Sigmoid colon (tissue), 7 donors: ENCODE results near the gene SALL4. TPM values are rescaled to one million over a fixed set of nuclear protein-coding genes. Genes with fewer than 3 reads are reported as not detected.

Source experiments
- DNase-seq: peaks from one replicate; pipeline ENCODE4 v3.0.0-alpha.2; 2019
- H3K27ac ChIP-seq, 4 donors: fragments of 200-600 bp; sonication (generic); one replicate each; pipeline ENCODE4 v1.5.1; 2016 to 2019; ENCODE audit warnings: mild to moderate bottlenecking in 1 of 4
- H3K27me3 ChIP-seq, 3 donors: fragments of 200-600 bp; sonication (generic); one replicate each; pipeline ENCODE4 v1.5.1; 2019; ENCODE audit warnings: mild to moderate bottlenecking in 1 of 3
- H3K36me3 ChIP-seq, 4 donors: fragments of 200-600 bp; sonication (generic); one replicate each; pipeline ENCODE4 v1.5.1; 2016 to 2019
- H3K4me1 ChIP-seq, 4 donors: fragments of 200-600 bp; sonication (generic); one replicate each; pipeline ENCODE4 v1.5.1; 2017 to 2019
- H3K4me3 ChIP-seq, 4 donors: fragments of 200-600 bp; sonication (generic); one replicate each; pipeline ENCODE4 v1.5.1; 2017 to 2019; ENCODE audit warnings: mild to moderate bottlenecking in 2 of 4, moderate library complexity in 1 of 4
- H3K9me3 ChIP-seq, 4 donors: fragments of 200-600 bp in 3 of 4; sonication (generic) in 3 of 4; one replicate each; pipeline versions ENCODE4 v1.5.1 to v1.6.1; 2013 to 2019
- EP300 ChIP-seq, 4 donors: sonication (generic); formaldehyde crosslinking; IDR thresholded peaks; one replicate each; pipeline ENCODE4 v1.6.1; 2017; ENCODE audit warnings: antibody characterized with exemption in 4 of 4
- POLR2A ChIP-seq, 2 donors: fragments of 450-650 bp; IDR thresholded peaks; one replicate each; pipeline ENCODE4 v1.6.1; 2016; ENCODE audit warnings: antibody characterized with exemption in 2 of 2, mild to moderate bottlenecking in 2 of 2, moderate library complexity in 2 of 2
- POLR2AphosphoS5 ChIP-seq, 4 donors: sonication (generic); formaldehyde crosslinking; IDR thresholded peaks; one replicate each; pipeline ENCODE4 v1.6.1; 2017; ENCODE audit warnings: antibody characterized with exemption in 4 of 4
- WGBS, 2 donors: extraction: QIAGEN DNeasy Blood & Tissue Kit; methylation state at CpG; one replicate each; pipeline ENCODE4 v1.1.7; 2013; 5-methylcytosine and 5-hydroxymethylcytosine counted together
- intact Hi-C: fragments of 100-400 bp; cut with DNase I; formaldehyde crosslinking; loops from one replicate; pipeline ENCODE4 v1.15.1; 2023
- polyA plus RNA-seq, 3 donors: library from polyadenylated mRNA; stranded (reverse); fragments of 200-250 nt; gene quantifications; one replicate each; pipeline ENCODE4 v1.2.3, GENCODE V29; 2013
- total RNA-seq, 4 donors: library from RNA; depleted of rRNA; stranded (reverse); fragments of >200 nt; gene quantifications; one replicate each; pipeline ENCODE4 v1.1.0, GENCODE V29; 2016
- TF ChIP-seq, protein P1 (sequence below), 4 experiments: fragments of 450-650 bp in 3 of 4; fragments of 200-600 bp in 1 of 4; IDR thresholded peaks; one replicate each; pipeline ENCODE4 v1.5.1; 2016 to 2019; ENCODE audit warnings: antibody characterized with exemption in 4 of 4, mild to moderate bottlenecking in 3 of 4, moderate library complexity in 2 of 4
- donor health status: healthy with polysubstance abuse.
- donor health status: Bipolar disorder and iron deficiency.
- donor health status: healthy.

The SALL4 gene
- total and polyA plus RNA-seq, 7 donors = 0.12 to 3.0 (median 0.60) TPM; not detected in 4

DNA sequence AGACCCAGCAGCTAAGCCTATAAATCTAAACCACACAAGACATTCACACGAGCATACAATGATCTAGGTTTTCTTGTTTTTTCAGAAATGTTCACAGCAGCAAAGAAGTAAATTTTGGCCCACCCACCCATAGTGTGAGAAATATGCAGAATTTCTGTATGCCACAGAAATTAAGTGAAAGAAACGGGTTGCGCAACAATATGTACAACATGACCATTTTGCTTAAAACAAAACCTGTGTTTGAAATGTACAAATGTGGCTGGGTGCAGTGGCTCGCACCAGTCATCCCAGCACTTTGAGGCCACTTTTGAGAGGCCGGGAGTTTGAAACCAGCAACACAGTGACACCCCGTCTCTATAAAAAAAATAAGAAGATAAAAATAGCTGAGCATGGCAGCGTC, 9.4 kb downstream of the SALL4 start:
- Histone ChIP-seq H3K36me3 (no peaks in the 10 kb centered on the region), H3K27me3 (peaks cover 0 to 4% (median 0%) of the 10 kb centered on the region in 3 donors), H3K4me1 (peaks cover 0 to 6% (median 0%) of the 10 kb centered on the region in 4 donors), H3K27ac (no peak overlapping the region), H3K4me3 (no peak overlapping the region), H3K9me3 (no peaks in the 10 kb centered on the region)
- DNase-seq = no peak
- no peak for TF ChIP-seq POLR2AphosphoS5 (IDR thresholded peaks at IDR 0.05)
- no peak for TF ChIP-seq EP300 (IDR thresholded peaks at IDR 0.05)
- no peak for TF ChIP-seq POLR2A (IDR thresholded peaks at IDR 0.05)
- TF ChIP-seq, protein P1, sequence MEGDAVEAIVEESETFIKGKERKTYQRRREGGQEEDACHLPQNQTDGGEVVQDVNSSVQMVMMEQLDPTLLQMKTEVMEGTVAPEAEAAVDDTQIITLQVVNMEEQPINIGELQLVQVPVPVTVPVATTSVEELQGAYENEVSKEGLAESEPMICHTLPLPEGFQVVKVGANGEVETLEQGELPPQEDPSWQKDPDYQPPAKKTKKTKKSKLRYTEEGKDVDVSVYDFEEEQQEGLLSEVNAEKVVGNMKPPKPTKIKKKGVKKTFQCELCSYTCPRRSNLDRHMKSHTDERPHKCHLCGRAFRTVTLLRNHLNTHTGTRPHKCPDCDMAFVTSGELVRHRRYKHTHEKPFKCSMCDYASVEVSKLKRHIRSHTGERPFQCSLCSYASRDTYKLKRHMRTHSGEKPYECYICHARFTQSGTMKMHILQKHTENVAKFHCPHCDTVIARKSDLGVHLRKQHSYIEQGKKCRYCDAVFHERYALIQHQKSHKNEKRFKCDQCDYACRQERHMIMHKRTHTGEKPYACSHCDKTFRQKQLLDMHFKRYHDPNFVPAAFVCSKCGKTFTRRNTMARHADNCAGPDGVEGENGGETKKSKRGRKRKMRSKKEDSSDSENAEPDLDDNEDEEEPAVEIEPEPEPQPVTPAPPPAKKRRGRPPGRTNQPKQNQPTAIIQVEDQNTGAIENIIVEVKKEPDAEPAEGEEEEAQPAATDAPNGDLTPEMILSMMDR (IDR thresholded peaks at IDR 0.05) = no peak
- 91 to 94% methylated on average over 7 of the region's 7 CpGs for WGBS, 2 donors
- intact Hi-C loops = no loop called here

DNA sequence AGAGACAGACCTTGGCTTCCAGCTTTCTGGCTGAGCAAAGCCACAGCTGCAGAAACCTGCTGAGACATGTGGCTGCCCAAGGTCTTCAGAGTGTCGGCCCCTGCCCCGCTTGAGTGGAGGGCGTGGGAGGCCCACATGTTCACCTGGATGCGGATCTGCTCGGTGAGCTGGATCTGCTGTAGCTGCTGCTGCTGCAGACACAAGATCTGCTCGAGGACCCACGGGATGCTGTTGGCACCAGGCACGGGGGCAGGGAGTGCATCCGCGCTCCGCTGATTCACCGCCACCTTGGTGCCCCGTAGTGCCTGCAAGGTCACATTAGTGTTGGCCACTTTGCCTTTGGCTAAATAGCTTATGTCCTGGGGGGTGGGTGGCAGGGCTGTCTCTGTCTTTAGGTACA, 10.7 kb downstream of the SALL4 start:
- DNase-seq = no peak
- H3K27me3 ChIP-seq = no peaks in the 10 kb centered on the region
- H3K4me1 ChIP-seq = no peaks in the 10 kb centered on the region
- H3K9me3 ChIP-seq = no peaks in the 10 kb centered on the region
- intact Hi-C loops = no loop called here
- no peak overlapping the region for H3K27ac ChIP-seq
- TF ChIP-seq POLR2AphosphoS5 (IDR thresholded peaks at IDR 0.05) (no peak), EP300 (IDR thresholded peaks at IDR 0.05) (no peak), POLR2A (IDR thresholded peaks at IDR 0.05) (no peak)
- TF ChIP-seq, protein P1 (IDR thresholded peaks at IDR 0.05) = no peak
- H3K36me3 ChIP-seq = no peaks in the 10 kb centered on the region
- 94 to 95% methylated on average over 13 of the region's 13 CpGs for WGBS, 2 donors
- no peak overlapping the region for H3K4me3 ChIP-seq

DNA sequence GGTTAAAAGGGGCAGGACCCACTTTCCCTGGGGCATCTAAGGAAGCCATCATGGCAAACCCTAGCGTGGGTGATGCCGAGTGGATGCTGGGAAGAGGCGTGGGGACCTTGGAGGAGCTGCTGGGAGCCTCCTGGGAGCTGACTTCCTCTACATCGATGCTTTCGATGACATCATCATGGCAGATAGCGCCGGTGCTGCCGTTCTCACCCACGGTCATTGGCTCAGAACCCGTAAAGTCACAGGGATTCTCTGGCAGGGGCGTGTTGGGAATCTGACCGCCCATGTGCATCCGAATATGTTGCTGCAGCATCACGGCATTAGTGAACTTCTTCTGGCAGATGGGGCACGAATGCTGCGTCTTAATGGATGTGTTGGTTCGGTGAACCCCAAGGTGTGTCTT, 12.1 kb downstream of the SALL4 start:
- WGBS, 2 donors = 96% methylated on average over 17 of the region's 17 CpGs

GRCh38 chr20:51789434-51789833, 12.9 kb downstream of the SALL4 start:
- TF ChIP-seq POLR2AphosphoS5 (IDR thresholded peaks at IDR 0.05) = no peak
- no peak for TF ChIP-seq EP300 (IDR thresholded peaks at IDR 0.05)
- TF ChIP-seq, protein P1 (IDR thresholded peaks at IDR 0.05) = no peak
- no peak for TF ChIP-seq POLR2A (IDR thresholded peaks at IDR 0.05)
- no peak overlapping the region for H3K4me3 ChIP-seq
- H3K27me3 ChIP-seq = no peaks in the 10 kb centered on the region
- no peak for DNase-seq
- no peaks in the 10 kb centered on the region for H3K36me3 ChIP-seq
- intact Hi-C loops = no loop called here
- 60 to 67% methylated on average over 2 of the region's 2 CpGs for WGBS, 2 donors
- no peak overlapping the region for H3K27ac ChIP-seq
- no peaks in the 10 kb centered on the region for H3K4me1 ChIP-seq
- H3K9me3 ChIP-seq = no peaks in the 10 kb centered on the region

More for the DNA sequence above, 12.1 kb downstream of the SALL4 start:
- DNase-seq = no peak
- no peaks in the 10 kb centered on the region for H3K9me3 ChIP-seq
- no peak for TF ChIP-seq EP300 (IDR thresholded peaks at IDR 0.05)
- TF ChIP-seq POLR2AphosphoS5 (IDR thresholded peaks at IDR 0.05) = no peak
- TF ChIP-seq, protein P1 (IDR thresholded peaks at IDR 0.05) = no peak
- no peak for TF ChIP-seq POLR2A (IDR thresholded peaks at IDR 0.05)
- no peaks in the 10 kb centered on the region for H3K4me1 ChIP-seq
- intact Hi-C loops = no loop called here
- H3K27ac ChIP-seq = no peak overlapping the region
- H3K27me3 ChIP-seq = no peaks in the 10 kb centered on the region
- H3K4me3 ChIP-seq = no peak overlapping the region
- H3K36me3 ChIP-seq = no peaks in the 10 kb centered on the region

DNA sequence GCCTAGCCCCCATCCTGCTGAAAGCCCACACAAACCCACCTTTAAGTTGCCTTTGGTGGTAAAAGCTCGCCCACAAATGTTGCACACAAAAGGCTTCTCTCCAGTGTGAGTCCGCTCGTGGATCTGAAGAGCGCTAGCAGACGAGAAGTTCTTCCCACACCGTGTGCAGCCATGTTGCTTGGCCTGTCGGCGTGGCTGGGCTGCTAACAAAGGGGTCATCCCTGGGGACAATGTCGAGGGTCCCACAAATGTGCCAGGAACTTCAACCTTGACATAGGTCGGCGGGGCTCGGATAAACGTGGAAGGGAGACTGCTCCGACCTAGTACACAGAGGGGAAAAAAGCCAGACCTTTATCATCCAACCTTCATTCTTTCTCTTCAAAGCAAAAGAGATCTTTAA, 13.5 kb downstream of the SALL4 start:
- intact Hi-C loops = no loop called here
- 91 to 93% methylated on average over 14 of the region's 14 CpGs for WGBS, 2 donors
- Histone ChIP-seq H3K36me3 (no peaks in the 10 kb centered on the region), H3K9me3 (no peaks in the 10 kb centered on the region), H3K4me3 (no peak overlapping the region), H3K4me1 (no peaks in the 10 kb centered on the region), H3K27ac (no peak overlapping the region), H3K27me3 (no peaks in the 10 kb centered on the region)
- DNase-seq = no peak
- TF ChIP-seq POLR2A (IDR thresholded peaks at IDR 0.05) (no peak), EP300 (IDR thresholded peaks at IDR 0.05) (no peak), POLR2AphosphoS5 (IDR thresholded peaks at IDR 0.05) (no peak)
- TF ChIP-seq, protein P1 (IDR thresholded peaks at IDR 0.05) = no peak
